HG03280 (cell line): ENCODE measurements around the gene IQSEC3.
"Not testable (repeated sequence)": the region's sequence is repeated elsewhere in the genome, so short reads cannot be mapped to it uniquely, and the experiment has no call there.

Source experiments
- ATAC-seq: cut with Tn5 transposase; IDR thresholded peaks from one replicate; pipeline ENCODE4 v1.9.1; 2021; ENCODE audit warnings: mild to moderate bottlenecking, moderate library complexity; ENCODE audit not compliant: unreplicated experiment

Gene IQSEC3

DNA sequence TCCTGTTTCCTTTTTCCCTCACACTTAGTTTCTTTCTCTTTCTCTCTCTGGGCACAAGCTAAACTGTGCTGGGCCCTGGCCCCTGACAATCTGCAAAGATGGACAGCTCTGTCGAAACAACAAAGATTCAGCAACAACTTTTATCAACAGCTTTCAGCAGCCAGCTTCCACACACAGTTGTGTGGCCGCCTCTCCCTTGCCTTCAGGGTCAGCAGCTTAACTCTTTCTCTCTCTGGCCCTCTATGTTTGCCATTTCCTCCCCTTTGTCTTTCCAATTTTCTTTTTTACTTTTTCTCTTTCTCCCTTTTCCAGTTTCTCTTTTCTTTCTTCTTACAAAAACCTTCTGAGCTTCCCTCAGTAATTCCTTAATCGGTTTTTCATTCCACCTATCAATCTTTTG lies 43.3 kb downstream of the IQSEC3 start:
- no peak for ATAC-seq

DNA sequence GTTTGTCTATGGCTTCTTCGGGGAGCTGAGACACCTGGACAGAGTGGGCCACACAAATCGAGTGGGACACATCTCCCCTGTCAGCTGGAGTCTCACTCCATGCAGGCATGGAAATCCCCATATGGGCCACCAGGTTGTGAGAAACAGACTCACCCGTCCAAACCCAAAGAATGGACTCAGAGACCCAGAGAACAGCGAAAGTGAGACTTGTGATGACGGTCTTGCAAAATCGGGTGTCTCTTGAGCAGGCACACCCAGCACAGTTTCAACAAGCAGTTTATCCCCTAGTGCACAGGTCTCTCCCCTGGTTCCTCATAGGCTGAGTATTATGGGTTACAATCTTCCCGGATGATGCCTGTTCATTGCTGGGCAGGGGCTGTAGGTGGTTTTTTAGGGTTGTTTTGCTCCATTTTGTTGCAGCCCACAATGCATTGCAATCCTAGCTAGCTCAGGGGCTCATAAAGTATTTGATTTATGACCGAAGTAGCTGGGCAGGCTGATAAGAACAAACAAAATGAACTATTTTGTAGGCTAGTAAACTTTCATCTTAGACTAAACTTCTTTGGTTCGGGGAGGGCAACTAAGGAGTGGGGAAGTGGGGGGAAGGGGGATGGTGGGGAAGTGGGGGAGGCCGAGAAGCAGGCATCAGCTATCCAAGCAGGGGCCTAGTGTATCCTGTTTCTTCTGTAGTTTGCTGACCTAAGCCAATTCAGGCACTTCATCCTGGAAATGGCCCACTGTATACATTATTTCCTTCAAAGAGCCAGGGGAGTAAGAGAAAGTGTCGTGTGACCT lies 45.3 kb downstream of the IQSEC3 start:
- peak; percentile 66 for ATAC-seq

DNA sequence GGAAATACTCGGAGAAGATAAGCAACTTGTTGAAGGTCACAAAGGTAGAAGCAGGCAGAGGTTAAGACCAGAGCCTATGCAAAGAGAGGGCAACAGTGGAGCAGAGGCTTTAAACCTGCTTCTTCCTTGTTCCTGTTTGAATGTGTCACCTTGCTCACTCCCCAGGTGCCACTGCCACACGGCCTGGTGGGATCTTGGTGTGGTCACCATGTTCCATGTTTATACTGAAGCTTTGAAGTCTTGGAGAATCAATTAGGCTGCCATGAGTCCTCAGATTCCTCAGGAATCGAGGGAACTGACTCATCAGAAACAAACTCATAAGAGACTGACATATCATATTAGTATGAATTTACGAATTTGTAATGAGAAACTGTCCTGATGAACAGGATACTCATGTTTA lies 46.8 kb downstream of the IQSEC3 start:
- ATAC-seq: no peak

DNA sequence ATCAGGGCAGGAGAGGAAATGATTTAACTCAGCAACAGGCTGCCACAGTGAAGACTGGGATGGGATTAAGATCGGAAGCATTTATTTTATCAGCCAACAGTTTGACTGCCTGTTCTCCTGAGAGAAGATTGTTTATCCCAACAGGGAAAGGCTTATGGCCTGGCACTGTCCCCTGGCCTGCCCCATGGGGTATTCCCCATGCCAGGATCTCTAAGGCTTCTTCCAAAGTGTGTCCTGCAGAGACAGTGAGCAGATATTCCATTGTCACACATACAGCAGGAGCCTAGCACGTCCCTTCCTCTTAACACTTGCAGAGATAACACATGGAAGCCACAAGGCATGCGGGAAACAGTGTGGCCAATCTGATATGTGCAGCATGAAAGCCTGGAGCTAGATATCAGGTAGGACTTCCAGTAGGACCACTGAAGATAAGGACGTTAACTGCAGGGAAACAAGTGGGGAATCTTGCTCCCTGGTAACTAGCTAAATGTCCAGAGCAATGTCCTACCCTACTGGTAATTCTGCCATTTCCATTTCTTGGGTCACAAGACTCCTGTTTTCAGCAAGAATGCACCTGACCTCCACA lies 48.2 kb downstream of the IQSEC3 start:
- ATAC-seq: no peak

DNA sequence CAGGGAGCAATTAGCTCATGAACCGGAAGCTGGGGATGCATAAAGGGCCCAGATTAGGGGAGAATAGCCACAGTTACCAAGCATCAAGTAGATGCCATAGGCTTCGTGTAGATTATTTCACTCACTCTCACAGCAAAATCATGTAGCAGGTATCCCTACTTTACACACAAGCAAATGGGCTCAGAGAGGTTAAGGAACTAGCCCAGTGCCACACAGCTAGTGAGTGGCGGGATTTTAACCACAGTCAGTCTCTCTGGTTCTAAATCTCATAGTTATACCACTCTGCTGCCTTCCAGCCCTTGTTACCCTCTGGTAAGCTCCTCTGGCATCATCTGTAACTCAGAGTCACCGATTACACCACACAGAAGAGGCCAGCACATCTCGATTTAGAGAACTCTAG lies 49.0 kb downstream of the IQSEC3 start:
- no peak for ATAC-seq

DNA sequence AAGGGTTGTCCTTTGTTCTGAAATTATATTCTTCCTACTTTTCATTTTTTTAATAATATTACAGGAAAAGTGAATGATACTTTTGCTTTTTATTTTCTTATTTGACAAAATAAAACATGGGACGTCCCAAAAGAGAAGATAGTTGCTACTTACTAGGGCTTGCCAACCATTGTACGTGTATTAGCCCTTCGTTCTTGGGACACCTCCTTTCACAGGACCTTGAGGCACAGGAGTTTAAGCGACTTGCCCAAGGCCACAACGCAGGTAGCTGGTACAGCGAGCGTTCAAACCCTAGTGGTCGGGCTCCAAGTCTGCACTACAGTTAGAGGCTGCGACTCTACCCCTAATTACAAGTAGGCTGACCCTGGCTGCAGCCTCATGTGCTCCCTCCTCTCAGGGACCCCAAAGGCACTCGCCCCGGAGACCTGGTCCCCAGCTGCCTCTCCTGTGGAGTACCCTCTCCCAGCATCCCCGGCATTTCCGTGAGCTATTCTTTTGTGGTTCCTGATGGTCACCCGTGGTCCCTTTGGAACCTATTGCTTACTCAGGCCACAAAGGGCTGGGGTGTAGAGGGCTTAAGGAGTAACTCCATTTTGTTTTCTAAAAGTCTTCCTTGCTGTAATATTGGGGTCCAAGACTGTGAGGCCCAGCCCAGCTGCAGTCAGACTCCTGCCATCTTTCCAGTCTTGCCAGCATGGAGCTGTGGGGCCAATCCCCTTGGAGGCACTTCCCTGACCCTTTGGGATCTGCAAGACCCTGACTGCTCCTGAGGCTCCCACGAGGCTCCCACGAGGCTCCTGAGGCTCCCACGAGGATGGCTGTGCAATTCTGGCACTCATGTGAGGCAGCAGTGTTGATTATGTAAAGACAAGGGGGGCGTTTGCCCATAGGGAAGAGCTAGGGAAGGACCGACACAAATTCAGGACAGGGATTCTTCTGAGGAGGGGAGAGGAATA lies 49.7 kb downstream of the IQSEC3 start:
- no peak for ATAC-seq

DNA sequence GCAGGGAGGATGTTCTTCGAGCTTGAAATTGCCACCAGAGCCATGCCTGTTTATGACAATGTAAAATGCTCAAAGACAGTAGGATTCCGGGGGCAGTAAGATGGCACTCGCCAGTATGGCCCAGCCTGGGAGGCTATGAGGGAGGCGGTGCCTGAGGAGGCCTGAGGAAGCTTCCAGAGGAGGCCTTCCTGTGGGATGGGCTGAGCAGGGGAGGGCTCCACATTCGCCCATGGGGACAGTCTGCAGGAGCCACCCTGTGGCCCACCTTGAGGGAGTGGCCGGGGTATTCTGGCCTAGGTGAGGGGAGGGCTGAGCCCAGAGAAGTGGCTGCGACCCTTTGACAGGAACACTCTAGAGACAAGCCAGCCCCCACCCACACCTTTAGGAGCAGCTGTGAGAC lies 50.7 kb downstream of the IQSEC3 start:
- no peak for ATAC-seq

DNA sequence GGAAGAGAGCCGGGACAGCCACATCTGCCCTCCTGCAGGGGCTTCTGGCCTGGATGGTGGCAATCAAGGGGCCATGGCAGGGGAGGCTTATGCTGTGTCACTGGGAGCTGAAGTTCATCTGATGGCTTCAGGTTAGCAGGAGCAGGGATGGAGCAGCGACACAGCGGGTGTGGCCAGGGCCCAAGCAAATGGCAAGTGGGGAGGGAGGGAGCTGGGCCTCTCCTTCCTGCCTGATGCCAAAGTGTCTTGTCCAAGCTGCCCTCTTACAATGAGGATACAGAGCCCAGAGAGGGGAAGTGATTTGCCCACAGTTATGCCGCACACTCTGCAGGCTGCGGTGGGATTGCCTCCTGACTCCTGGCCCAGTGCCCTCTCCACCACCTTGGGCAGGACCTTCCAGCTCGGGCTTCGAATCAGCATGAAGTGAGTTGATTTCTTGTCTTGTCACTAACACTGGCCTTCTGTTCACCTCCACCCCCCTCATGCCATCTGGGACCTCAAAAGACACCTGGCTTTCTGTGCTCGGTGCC lies 51.3 kb downstream of the IQSEC3 start:
- no peak for ATAC-seq

DNA sequence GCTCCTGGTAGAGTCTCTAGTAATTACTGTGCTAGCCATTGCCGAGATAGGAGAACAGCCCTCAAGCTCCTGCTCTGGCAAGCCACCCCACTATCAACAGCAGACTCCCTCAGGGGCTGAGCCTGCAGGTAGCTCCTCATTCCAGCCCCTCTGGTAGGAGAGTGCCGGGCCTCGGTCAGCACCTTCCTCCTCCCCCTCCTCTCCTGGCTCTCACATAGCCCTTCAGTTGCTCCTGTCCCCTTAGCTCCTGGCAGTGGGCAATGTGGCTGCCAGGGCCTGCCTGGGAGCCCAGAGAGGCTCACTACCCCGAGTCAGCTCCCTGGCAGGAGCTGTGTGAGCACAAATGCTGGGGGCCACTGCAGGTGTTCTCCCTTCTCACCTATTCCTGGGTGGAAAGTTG lies 52.0 kb downstream of the IQSEC3 start:
- ATAC-seq: no peak

DNA sequence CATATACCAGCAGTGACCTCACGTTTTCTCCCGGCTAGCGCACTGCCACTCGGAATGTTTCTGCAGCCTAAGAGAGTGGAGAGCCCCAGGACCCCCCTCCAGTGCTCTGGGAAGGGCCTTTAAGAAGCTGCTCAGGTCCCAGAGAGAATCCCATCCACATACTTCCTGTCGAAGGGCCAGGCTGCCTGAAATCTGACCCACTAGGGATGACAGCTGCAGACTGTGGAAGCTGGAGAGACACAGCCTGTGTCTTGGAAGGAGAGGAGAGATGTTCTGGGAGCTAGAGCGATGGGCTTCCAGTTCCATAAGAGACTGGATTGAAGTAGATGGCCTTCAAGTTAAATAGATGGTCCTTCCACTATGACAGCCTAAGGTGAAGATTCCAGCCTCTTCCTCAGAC lies 54.4 kb downstream of the IQSEC3 start:
- ATAC-seq: no peak

DNA sequence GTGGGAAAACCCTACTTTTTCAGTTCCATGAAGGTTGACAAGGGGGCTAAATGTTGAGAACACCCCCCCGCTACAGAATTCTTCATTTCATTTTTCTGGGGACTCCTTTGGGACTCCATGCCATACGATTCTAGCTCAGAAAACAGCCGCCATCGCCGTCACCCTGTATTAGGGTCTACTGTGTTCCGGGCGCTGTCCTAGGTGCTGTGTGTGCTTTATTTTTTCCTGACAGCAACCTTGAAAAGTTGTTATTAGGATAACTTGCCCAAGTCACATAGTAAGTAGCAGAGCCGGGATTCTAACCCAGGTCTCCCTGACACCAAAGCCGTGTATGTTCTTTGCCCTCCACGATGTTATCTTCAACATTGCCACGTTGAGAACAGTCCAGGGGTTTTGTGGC lies 55.1 kb downstream of the IQSEC3 start:
- ATAC-seq: no peak

DNA sequence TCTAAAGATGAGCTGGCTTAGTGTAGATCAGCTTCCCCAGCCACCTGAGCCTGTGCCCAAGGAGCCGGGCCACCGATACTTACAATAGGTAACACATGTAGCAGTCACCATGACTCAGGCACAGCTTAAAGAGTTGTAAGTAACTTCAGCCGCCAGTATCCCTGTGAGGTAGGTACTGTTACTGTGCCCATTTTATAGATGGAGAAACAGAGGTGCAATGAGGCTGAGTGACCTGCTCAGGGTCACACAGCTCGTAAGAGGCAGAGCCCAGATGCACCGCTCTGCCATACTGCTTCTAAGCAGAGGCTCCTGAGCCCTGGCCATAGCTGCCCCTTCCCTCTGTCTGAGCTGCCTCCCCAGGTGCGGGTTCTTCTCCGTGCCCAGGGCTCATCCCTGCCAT lies 58.5 kb downstream of the IQSEC3 start:
- ATAC-seq: no peak

DNA sequence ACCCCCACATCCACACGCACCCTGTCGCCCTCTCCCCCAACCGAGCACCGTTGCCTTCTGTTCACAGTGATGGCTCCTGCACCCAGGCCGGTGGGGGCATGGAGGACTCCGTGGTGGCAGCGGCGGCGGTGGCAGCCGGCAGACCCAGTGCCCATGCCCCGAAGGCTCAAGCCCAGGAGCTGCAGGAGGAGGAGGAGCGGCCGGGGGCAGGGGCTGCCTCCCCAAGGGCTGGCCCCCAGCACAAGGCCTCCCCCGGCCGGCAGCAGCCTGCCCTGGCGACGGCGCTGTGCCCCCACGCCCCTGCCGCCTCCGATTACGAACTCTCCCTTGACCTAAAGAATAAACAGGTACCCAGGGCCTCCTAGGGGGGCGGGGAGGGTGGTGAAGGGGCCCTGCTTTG lies 59.0 kb downstream of the IQSEC3 start:
- no peak for ATAC-seq

DNA sequence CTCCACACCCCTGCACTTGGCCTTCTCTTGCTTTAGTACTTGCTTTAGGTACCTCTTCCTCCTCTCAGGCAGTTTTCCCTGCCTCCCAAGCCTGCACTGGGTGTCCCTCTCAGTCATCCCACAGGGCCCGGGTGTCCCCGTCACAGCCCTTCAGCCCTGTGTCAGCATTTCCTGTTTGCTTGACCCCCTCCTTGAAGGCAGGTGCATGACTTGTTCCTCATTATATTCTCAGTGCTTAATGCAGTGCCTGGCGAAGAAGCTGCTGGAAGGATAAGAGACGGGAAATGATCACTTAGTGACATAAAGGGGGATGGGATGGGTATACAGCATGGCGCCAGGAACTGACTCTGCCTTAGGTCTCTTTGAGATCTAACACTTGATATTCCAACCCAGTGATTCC lies 61.5 kb downstream of the IQSEC3 start:
- ATAC-seq: no peak

DNA sequence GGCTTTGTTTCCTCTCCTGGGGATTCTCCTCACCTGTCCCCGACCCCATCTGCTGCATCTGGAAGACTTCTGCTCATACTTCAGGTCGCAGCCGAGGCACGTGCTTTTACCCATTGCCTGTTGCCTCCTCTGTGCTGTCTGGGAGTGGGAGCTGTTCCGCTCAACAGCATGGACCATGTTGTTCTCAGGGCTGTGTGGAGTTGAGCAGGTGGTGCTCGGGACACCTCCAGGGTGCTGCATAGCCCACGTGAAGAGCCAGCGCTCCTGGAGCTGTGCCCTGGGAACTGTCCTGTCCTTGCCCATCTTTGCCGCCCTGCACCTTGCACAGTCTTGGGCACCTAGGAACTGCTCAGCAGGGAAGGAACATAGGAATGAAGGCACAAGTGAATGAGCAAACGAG lies 62.4 kb downstream of the IQSEC3 start:
- ATAC-seq: no peak

DNA sequence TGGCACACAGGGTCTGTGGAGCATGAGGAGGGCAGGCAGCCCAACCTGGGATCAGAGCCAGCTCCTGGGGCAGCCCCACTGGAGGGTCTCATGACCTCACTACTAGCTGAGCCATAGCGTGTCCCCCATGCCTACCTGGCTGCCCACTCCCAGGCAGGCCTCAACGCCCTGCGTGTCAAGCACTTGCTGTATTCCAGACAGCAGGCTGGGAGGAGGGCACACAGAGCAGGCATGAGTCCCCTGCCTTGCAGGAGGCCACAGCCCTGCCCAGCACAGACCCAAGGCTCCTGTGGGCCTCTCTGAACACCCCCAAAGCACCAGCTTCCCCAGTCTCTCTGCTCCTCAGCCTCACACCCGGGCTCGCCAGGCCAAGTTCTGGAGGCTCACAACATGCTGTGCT lies 64.0 kb downstream of the IQSEC3 start:
- no peak for ATAC-seq

DNA sequence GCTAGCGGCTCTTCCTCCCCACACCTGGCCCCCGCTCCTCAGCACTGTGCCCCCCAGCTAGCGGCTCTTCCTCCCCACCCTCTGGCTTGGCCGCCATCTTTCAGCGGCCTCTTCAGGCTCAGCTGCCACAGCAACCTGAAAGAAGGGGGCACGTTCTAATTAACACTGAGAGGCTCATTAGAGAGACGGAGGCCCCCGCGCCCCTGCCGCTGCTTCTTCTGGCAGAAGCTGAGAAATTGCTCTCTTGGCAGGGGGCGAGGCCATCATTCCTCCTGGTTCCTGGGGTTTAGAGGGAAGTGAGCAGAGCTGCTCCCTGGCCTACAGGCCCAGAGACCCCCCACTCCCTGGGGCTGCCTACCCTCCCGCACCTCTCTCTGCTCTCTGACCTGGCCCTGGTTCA lies 64.4 kb downstream of the IQSEC3 start:
- no peak for ATAC-seq

DNA sequence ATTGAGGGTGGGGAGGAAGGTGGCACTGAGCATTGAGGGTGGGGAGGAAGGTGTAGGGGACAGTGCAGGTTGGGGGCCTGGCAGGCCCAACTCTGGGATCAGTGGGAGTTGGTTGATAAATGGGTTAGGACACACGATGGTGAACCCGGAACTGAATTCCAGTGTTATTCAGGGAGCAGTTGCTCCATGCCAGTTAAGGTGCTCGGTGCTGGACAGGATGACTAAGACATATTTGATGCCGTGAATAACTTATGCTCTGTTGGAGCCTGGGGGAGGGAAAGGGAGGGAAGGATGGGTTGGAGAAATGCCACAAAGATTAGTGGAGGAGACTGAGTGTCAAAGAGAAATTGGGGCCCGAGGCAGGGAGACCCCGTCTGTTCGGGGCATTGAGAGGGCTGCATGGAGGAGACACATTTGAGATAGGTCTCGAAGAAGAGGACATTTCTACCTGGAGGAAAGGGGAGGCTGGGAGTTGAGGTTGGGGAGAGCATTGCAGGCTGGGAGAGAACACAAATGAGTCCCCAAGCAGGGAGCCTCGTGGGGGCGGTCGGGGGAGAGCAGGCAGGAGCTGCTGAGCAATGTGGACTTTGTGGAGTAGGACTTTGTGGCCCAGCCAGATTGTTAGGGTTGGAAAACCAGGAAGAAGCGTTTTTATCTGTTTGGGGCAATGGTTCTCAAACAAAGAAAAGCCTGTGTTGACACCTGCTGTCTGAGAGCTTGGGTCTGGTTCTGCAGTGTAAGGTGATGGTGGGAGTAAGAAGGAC lies 65.3 kb downstream of the IQSEC3 start:
- ATAC-seq: no peak

DNA sequence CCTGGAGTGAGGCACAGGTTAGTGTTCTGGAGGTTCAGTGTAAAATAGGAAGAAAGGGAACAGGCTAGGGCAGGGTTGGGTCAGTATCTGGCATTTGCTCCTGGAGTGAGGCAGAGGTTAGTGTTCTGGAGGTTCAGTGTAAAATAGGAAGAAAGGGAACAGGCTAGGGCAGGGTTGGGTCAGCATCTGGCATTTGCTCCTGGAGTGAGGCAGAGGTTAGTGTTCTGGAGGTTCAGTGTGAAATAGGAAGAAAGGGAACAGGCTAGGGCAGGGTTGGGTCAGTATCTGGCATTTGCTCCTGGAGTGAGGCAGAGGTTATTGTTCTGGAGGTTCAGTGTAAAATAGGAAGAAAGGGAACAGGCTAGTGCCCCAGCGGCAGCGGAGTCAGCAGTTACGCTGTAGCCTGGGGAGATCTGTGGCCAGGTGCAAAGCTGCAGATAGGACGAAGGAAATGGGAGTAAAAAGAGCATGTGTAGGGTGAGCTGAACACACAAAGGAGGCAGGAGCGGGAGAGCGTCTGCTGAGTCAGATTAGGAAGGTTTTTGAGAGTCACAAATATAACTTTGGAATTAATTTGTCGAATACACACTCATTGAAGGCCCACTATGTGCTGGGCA lies 67.2 kb downstream of the IQSEC3 start:
- not testable (repeated sequence) for ATAC-seq

DNA sequence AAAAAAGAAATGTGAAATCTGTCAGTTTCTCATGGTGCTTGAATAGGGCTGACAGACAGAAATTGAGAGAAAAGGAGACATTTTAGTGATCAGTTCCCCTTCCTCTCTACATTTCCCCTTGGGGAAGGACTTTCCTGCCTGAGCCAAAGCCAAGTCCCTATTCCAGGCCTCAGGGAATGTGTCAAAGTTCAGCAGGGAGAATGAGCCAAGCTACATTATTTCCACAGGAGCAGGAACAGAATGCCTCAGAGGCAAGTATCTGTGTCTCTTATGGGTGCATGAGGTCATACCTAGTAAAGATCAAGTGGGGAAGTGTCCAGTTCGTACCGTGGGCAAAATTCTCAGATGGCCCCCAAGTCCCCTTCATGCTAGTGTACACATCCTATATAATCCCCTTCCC lies 68.6 kb downstream of the IQSEC3 start:
- no peak for ATAC-seq
